Upper lobe of right lung (tissue), 1 donor: ENCODE measurements around the gene CLSTN2. TPM values are rescaled to one million over a fixed set of nuclear protein-coding genes. Genes with fewer than 3 reads are reported as not detected.

Experiments used
- ATAC-seq: fragments of 200-7000 bp; cut with Tn5 transposase; one replicate; pipeline ENCODE4 v1.9.1; 2020; ENCODE audit warnings: mild to moderate bottlenecking, moderate library complexity
- DNase-seq: peaks from one replicate; pipeline ENCODE4 v3.0.0-alpha.2; 2020
- H3K27ac ChIP-seq: fragments of 200-600 bp; one replicate; pipeline ENCODE4 v1.8.0; 2022
- H3K27me3 ChIP-seq: fragments of 200-600 bp; one replicate; pipeline ENCODE4 v1.8.0; 2022; ENCODE audit warnings: mild to moderate bottlenecking
- H3K36me3 ChIP-seq: fragments of 200-600 bp; one replicate; pipeline ENCODE4 v1.8.0; 2022
- H3K4me1 ChIP-seq: fragments of 200-600 bp; one replicate; pipeline ENCODE4 v1.8.0; 2022
- H3K4me3 ChIP-seq: fragments of 200-600 bp; one replicate; pipeline ENCODE4 v1.8.0; 2022; ENCODE audit warnings: mild to moderate bottlenecking
- H3K9me3 ChIP-seq: fragments of 200-600 bp; one replicate; pipeline ENCODE4 v1.8.0; 2022
- CTCF ChIP-seq: fragments of 200-600 bp; IDR thresholded peaks from one replicate; pipeline ENCODE4 v1.8.0; 2022; ENCODE audit warnings: antibody characterized with exemption
- intact Hi-C: fragments of 100-400 bp; cut with DNase I; formaldehyde crosslinking; loops from one replicate; pipeline ENCODE4 v1.11.0; 2022
- total RNA-seq: library from RNA; stranded (reverse); fragmentation: NEBNext Ultra II Directional; extraction: Animal tissue kit (Norgen Biotek cat#: 25700); gene quantifications from one replicate; pipeline ENCODE4 v1.2.1, GENCODE V29; 2021
- donor health status: DM: no; HTN: yes; CAD: no; lungs with severe emphysema.

Gene CLSTN2
- total RNA-seq, 1 donor from 2014 or later: 3.0 TPM

DNA sequence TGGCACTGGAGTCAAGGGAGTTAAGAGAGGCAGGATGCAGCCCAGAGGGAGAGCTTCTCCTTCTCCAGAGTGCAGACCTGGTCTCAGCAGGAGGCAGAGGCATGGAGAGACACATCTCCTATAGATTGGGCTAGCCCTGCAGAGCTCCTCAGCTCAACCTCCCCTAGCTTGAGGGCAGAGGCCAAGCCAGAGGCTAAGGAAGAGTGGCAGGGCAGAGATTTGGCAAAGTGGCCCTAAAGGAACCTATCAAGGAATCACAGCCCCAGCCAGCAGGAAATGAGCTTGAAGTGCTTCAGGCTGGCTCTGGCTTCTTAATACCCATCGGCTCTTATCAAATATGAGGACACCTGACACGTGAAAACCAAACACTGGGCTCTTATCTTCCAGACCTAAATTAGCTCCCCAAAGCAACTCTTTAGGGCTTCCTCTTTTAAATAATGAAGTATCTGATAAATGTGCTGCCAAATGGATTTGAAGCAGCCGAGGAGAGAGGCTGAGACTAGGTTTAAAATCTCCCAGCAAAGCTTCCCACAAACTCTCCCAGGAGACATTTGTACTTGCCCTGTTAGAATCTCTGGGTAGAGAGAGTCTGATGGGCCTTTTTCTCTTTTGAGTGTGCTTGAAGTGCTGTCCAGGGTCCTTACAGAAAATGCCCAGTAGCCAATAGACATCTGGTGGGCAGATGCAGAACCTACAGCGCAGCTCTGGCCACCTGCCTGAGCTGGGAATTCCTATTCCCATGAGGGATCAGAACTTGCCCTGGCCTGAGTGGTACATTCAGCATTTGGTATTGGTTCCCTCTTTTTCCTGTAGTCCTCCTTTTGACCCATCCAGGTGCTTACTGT, 271.4 kb downstream of the CLSTN2 start:
- no peak for DNase-seq
- ATAC-seq: peak; percentile 49
- intact Hi-C loops: no loop called here
- Histone ChIP-seq H3K4me3 (no peak overlapping the region), H3K27ac (no peak overlapping the region), H3K27me3 (no peaks in the 10 kb centered on the region), H3K36me3 (no peaks in the 10 kb centered on the region), H3K9me3 (no peaks in the 10 kb centered on the region), H3K4me1 (no peaks in the 10 kb centered on the region)
- no peak for TF ChIP-seq CTCF

- Histone ChIP-seq H3K4me3 (no peak overlapping the region), H3K9me3 (no peaks in the 10 kb centered on the region), H3K27me3 (no peaks in the 10 kb centered on the region), H3K27ac (no peak overlapping the region), H3K4me1 (no peaks in the 10 kb centered on the region), H3K36me3 (no peaks in the 10 kb centered on the region)
- no peak for ATAC-seq
- TF ChIP-seq CTCF: no peak
- DNase-seq: no peak
- intact Hi-C loops: no loop called here
These were observed 272.6 kb downstream of the CLSTN2 start for GRCh38 chr3:140207541-140207940.

DNA sequence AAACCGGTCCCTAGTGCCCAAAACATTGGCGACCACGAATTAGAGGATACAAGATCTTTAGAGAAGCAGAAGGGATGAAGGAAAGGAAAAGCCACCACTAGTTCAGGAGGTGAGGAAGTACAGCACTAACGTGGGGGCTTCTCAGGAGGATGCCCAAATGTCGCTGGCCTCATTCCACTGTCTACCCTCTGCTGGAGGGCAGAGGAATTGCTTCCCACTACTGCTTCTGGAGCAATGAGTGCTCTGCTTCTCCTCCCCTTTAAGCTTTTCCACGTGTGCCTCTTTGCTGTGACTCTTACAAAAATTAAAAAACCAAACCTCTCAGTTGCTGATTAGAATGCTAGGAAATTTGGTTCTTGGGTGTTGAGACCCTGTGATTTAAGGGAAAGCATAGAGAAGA, 281.3 kb downstream of the CLSTN2 start:
- ATAC-seq (peak; percentile 47), DNase-seq (no peak)
- H3K27ac ChIP-seq: no peak overlapping the region
- no peaks in the 10 kb centered on the region for H3K4me1 ChIP-seq
- no peaks in the 10 kb centered on the region for H3K9me3 ChIP-seq
- intact Hi-C loops: no loop called here
- peak; percentile 40 for TF ChIP-seq CTCF
- H3K4me3 ChIP-seq: no peak overlapping the region
- H3K36me3 ChIP-seq: no peaks in the 10 kb centered on the region
- no peaks in the 10 kb centered on the region for H3K27me3 ChIP-seq

DNA sequence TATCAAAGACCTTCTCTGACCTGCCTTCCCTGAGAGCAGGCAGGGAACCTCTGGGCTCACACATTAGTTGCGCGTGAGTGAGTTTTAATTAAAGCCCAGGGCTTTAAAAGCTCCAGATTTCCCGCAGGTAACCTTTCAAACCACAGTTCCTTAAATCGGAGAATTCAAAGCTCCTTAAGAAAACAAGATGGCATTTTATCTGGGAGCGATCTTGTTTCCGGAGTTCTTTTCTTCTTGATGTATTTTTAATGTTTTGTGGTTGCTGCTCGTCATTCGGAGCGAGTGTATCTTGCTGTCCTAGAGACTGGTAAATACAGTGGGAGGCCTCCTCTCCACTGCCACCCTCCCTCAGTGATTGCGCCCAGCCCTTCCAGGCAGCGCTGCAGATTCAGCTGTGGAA, 284.3 kb downstream of the CLSTN2 start:
- no peak overlapping the region for H3K27ac ChIP-seq
- no peak for ATAC-seq
- H3K36me3 ChIP-seq: no peaks in the 10 kb centered on the region
- intact Hi-C loops: no loop called here
- no peaks in the 10 kb centered on the region for H3K27me3 ChIP-seq
- no peaks in the 10 kb centered on the region for H3K4me1 ChIP-seq
- H3K9me3 ChIP-seq: no peaks in the 10 kb centered on the region
- no peak overlapping the region for H3K4me3 ChIP-seq
- TF ChIP-seq CTCF: no peak
- no peak for DNase-seq

DNA sequence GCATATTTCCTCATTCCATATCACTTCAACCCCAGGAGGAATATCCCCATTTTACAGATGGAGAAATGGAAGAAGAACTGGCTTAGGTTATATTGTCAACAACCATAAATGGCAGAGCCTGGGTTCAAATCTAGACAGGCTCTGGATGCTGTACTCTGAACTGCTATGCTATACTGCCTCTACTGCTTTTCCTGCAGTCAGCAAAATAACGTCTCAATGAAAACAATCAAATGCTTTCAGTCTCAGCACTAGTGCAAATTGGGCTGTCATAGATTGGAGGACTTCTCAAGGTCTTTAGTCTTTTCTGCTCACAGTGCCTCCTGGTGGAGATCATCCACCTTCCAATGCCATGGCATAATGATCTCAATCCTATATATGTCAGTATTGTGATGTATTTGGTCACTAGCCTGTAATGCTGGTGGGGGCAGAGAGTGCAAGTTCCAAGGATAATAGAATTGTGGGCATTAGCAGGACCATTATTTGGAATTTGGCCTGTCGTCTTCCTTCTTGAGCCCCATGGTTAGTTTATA, 285.0 kb downstream of the CLSTN2 start:
- Histone ChIP-seq H3K4me1 (no peaks in the 10 kb centered on the region), H3K4me3 (no peak overlapping the region), H3K36me3 (no peaks in the 10 kb centered on the region), H3K27me3 (no peaks in the 10 kb centered on the region), H3K9me3 (no peaks in the 10 kb centered on the region), H3K27ac (no peak overlapping the region)
- DNase-seq (no peak), ATAC-seq (no peak)
- no peak for TF ChIP-seq CTCF
- intact Hi-C loops: no loop called here
